Cerebellar nuclear complex (tissue), 1 donor: Measurements from ENCODE around the gene ETDC.

Experiments
- DNase-seq, 2 experiments: peaks; one replicate each; lab custom pipeline; 2025; lab: John Stamatoyannopoulos, UW

ETDC gene

DNA sequence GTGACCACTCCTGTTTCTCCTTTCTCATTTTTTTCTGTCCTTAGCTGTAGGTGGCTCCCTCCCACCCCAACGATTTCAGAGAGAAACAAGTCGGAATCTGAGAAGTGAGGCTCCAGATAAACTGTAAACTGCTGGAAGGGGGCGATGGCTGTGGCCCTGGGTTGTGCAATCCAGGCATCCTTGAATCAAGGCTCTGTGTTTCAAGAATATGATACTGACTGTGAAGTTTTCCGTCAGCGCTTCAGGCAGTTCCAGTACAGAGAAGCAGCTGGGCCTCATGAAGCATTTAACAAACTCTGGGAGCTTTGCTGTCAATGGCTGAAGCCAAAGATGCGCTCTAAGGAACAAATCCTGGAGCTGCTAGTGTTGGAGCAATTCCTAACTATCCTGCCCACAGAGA is 37.7 kb downstream of the ETDC start:
- no peak for DNase-seq

DNA sequence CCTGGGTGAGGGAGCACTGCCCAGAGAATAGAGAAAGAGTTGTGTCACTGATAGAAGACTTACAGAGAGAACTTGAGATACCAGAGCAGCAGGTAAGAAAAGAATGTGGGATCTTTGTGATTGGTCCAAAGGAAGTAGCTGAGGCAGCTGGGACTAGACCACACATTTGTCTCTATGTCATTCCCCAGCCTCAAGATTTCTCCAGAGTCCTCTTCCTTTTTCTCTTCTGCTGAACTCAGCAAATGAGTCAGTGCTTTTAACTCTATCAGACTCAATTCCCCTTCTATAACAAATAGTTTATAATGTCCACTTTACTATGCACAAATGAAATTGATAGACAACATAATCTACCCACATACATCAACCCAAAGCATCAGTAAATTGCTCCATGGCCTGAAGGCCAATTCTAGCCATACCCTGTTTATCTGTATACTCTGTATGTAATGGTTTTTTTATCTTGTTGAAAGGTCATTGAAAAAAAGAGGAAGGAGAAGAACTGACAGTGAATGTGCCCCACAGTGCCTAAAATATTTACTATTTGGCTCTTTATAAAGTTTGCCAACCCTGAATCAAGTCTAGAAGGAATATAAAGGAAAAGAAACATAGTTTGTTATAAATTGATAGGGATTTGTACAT is 38.2 kb downstream of the ETDC start:
- no peak for DNase-seq

DNA sequence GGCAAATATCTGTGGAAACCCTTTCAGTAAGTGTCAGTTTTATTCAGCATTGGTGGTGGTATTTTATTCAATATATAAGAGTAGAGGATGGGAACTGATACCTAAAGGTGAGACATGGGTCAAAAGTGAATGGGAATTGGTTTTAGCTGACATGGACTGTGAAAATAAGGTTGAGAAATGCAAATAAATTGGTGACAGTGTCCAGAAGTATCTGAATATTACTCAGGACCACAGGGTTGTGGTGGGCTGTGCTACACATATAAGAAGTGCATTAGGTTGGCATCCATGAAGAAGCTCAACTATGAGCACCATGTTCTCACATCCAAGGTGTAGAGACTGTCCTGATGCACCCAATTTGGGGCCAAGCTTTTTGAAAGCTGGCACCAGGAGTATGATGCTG is 45.0 kb downstream of the ETDC start:
- no peak for DNase-seq
